ENCODE measurements around the gene SP8. TPM values are rescaled to one million over a fixed set of nuclear protein-coding genes. Genes with fewer than 3 reads are reported as not detected.

The SP8 gene
- total and polyA plus RNA-seq, 8 donors, result not detected

DNA sequence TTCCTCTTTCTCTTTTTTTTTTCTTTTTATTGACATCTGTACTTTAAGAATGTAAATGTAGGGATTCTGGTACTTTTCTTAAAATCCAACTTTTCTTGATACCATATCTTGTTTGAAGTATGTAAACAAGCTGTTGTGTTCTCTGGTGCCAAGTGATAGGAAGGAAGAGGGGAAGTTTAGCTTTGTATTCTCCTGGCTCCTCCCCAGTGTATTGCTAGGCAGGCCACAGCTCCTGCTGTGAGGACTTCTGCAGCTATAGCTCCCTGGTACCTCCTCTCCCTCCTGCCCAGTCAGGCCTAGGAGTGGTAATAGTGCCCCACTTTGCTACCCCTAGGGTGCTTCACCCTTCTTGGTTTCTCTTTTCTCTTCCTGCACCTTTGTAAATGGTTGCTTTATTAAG is 45.3 kb upstream of the SP8 start:
- no peak overlapping the region for H3K27ac ChIP-seq
- H3K9me3 ChIP-seq, result no peaks in the 10 kb centered on the region
- no peaks in the 10 kb centered on the region for H3K36me3 ChIP-seq
- no peak for DNase-seq
- TF ChIP-seq, protein P1, sequence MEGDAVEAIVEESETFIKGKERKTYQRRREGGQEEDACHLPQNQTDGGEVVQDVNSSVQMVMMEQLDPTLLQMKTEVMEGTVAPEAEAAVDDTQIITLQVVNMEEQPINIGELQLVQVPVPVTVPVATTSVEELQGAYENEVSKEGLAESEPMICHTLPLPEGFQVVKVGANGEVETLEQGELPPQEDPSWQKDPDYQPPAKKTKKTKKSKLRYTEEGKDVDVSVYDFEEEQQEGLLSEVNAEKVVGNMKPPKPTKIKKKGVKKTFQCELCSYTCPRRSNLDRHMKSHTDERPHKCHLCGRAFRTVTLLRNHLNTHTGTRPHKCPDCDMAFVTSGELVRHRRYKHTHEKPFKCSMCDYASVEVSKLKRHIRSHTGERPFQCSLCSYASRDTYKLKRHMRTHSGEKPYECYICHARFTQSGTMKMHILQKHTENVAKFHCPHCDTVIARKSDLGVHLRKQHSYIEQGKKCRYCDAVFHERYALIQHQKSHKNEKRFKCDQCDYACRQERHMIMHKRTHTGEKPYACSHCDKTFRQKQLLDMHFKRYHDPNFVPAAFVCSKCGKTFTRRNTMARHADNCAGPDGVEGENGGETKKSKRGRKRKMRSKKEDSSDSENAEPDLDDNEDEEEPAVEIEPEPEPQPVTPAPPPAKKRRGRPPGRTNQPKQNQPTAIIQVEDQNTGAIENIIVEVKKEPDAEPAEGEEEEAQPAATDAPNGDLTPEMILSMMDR (IDR thresholded peaks at IDR 0.05), result no peak
- TF ChIP-seq POLR2AphosphoS5 (IDR thresholded peaks at IDR 0.05) (no peak), POLR2A (IDR thresholded peaks at IDR 0.05) (no peak), EP300 (IDR thresholded peaks at IDR 0.05) (no peak)
- no peaks in the 10 kb centered on the region for H3K4me1 ChIP-seq
- intact Hi-C loops (cut with DNase I; ENCODE audit: low total_unique reads), result no loop called here
- H3K4me3 ChIP-seq, result no peak overlapping the region
- peaks cover 0 to 7% (median 0%) of the 10 kb centered on the region in 3 donors for H3K27me3 ChIP-seq

DNA sequence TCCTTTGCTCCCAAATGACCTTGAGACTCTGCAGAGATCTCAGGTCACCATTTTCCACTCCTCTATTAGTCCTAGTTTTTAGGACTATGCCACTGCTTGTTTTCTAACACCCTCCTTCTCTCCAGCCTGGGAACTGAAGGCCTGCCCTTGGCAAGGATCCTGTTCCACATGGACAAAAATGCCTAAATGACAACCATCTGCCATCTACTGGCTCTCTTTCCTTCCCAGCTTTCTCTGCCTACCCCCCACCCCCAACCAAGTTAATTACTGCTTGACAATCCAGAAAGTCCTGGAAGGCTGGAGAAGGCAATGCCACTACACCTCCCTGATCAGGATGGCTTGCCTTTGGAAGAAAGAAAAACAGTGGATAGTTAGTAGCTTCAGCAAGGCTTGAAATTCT is 44.8 kb upstream of the SP8 start:
- intact Hi-C loops (cut with DNase I; ENCODE audit: low total_unique reads), result no loop called here
- Histone ChIP-seq H3K36me3 (no peaks in the 10 kb centered on the region), H3K4me1 (no peaks in the 10 kb centered on the region), H3K27ac (no peak overlapping the region), H3K4me3 (no peak overlapping the region), H3K9me3 (no peaks in the 10 kb centered on the region), H3K27me3 (peaks cover 0 to 7% (median 0%) of the 10 kb centered on the region in 3 donors)
- no peak for TF ChIP-seq POLR2A (IDR thresholded peaks at IDR 0.05)
- no peak for TF ChIP-seq EP300 (IDR thresholded peaks at IDR 0.05)
- no peak for TF ChIP-seq POLR2AphosphoS5 (IDR thresholded peaks at IDR 0.05)
- TF ChIP-seq, protein P1 (IDR thresholded peaks at IDR 0.05), result no peak
- no peak for DNase-seq

DNA sequence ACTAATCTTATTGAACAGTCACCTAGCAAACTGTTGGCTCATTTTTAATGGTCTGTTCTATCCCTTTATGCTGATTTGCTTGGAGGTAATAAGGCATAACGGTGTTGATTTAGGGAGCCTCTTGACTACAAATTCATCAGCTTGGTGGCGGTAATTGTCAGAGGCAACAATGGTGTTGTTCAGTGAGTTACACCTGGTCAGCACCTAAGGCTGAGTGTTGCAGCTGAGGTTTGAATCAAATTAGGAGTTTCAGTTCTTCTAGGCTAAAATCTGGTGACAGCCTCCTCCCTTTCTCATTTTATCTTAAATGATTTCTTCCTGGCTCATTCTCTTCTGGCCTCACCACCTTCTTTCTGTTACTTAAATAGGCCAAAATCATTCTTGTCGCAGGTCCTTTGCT is 42.3 kb upstream of the SP8 start:
- H3K4me1 ChIP-seq, result no peaks in the 10 kb centered on the region
- no peak overlapping the region for H3K4me3 ChIP-seq
- peak in 1 of 2 donors; percentile 4 for DNase-seq
- TF ChIP-seq POLR2AphosphoS5 (IDR thresholded peaks at IDR 0.05) (no peak), POLR2A (IDR thresholded peaks at IDR 0.05) (no peak), EP300 (IDR thresholded peaks at IDR 0.05) (no peak)
- TF ChIP-seq, protein P1 (IDR thresholded peaks at IDR 0.05), result no peak
- intact Hi-C loops (cut with DNase I; ENCODE audit: low total_unique reads), result no loop called here
- no peak overlapping the region for H3K27ac ChIP-seq
- no peaks in the 10 kb centered on the region for H3K36me3 ChIP-seq
- peaks cover 0 to 7% (median 0%) of the 10 kb centered on the region in 3 donors for H3K27me3 ChIP-seq
- 58 to 75% (median 67%) methylated on average over 3 of the region's 3 CpGs for WGBS, 5 donors
- H3K9me3 ChIP-seq, result no peaks in the 10 kb centered on the region

DNA sequence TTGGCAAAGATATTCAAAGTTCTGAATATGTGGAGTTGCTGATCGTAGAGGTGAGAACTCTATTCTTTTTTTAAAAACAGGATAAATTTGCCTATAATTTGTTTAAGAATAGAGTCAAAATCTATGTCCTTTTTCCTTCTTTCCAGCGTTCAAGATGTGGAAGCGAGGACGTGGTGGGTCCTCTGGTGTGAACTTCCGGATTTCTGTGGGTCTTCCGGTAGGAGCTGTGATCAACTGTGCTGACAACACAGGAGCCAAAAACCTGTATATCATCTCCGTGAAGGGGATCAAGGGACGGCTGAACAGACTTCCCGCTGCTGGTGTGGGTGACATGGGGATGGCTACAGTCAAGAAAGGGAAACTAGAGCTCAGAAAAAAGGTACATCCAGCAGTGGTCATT is 40.5 kb upstream of the SP8 start:
- intact Hi-C loops (cut with DNase I; ENCODE audit: low total_unique reads), result no loop called here
- no peaks in the 10 kb centered on the region for H3K4me1 ChIP-seq
- no peak for TF ChIP-seq EP300 (IDR thresholded peaks at IDR 0.05)
- TF ChIP-seq POLR2AphosphoS5 (IDR thresholded peaks at IDR 0.05), result no peak
- no peak for TF ChIP-seq POLR2A (IDR thresholded peaks at IDR 0.05)
- TF ChIP-seq, protein P1 (IDR thresholded peaks at IDR 0.05), result no peak
- 84 to 90% (median 89%) methylated on average over 9 of the region's 9 CpGs for WGBS, 5 donors
- H3K36me3 ChIP-seq, result no peaks in the 10 kb centered on the region
- H3K27ac ChIP-seq, result no peak overlapping the region
- peaks cover 0 to 7% (median 0%) of the 10 kb centered on the region in 3 donors for H3K27me3 ChIP-seq
- DNase-seq, result no peak
- no peak overlapping the region for H3K4me3 ChIP-seq
- H3K9me3 ChIP-seq, result no peaks in the 10 kb centered on the region

Measured in stomach (tissue), 9 donors.